HG02642 (cell line): Measurements from ENCODE around the gene NOL4L.

Experiments used
- ATAC-seq: cut with Tn5 transposase; IDR thresholded peaks from one replicate; pipeline ENCODE4 v1.9.1; 2021; ENCODE audit warnings: mild to moderate bottlenecking; ENCODE audit not compliant: unreplicated experiment, poor library complexity

Gene NOL4L

GRCh38 chr20:32563311-32564272 is 21.5 kb downstream of the NOL4L start:
- no peak for ATAC-seq

- no peak for ATAC-seq
Observed at GRCh38 chr20:32562495-32562911, 22.6 kb downstream of the NOL4L start.

GRCh38 chr20:32560989-32561830 is 23.9 kb downstream of the NOL4L start:
- no peak for ATAC-seq

- ATAC-seq: no peak
Observed at GRCh38 chr20:32560482-32560988, 24.6 kb downstream of the NOL4L start.

- ATAC-seq: no peak
Observed at GRCh38 chr20:32559753-32560380, 25.3 kb downstream of the NOL4L start.

- ATAC-seq: no peak
Observed at GRCh38 chr20:32559205-32559752, 25.9 kb downstream of the NOL4L start.

GRCh38 chr20:32558526-32558925 is 26.6 kb downstream of the NOL4L start:
- ATAC-seq: no peak

- ATAC-seq: no peak
Observed at GRCh38 chr20:32557319-32557718, 27.8 kb downstream of the NOL4L start.

GRCh38 chr20:32556312-32557184 is 28.6 kb downstream of the NOL4L start:
- no peak for ATAC-seq

GRCh38 chr20:32555584-32555983 is 29.5 kb downstream of the NOL4L start:
- ATAC-seq: no peak

- no peak for ATAC-seq
Observed at GRCh38 chr20:32554965-32555289, 30.2 kb downstream of the NOL4L start.

GRCh38 chr20:32553618-32554017 is 31.5 kb downstream of the NOL4L start:
- ATAC-seq: no peak

GRCh38 chr20:32551693-32552092 is 33.4 kb downstream of the NOL4L start:
- no peak for ATAC-seq

- ATAC-seq: no peak
Observed at GRCh38 chr20:32549842-32550241, 35.3 kb downstream of the NOL4L start.

GRCh38 chr20:32547753-32548034 is 37.4 kb downstream of the NOL4L start:
- no peak for ATAC-seq

- no peak for ATAC-seq
Observed at GRCh38 chr20:32546918-32547752, 38.0 kb downstream of the NOL4L start.

GRCh38 chr20:32544893-32545840 is 40.0 kb downstream of the NOL4L start:
- ATAC-seq: no peak

GRCh38 chr20:32544260-32544722 is 40.8 kb downstream of the NOL4L start:
- ATAC-seq: no peak
